GM19372 (cell line): ENCODE data around the gene LRRC30.
"Not testable (repeated sequence)": the region's sequence is repeated elsewhere in the genome, so short reads cannot be mapped to it uniquely, and the experiment has no call there.

Experiments
- ATAC-seq: cut with Tn5 transposase; IDR thresholded peaks from one replicate; pipeline ENCODE4 v1.9.1; 2021; ENCODE audit warnings: mild to moderate bottlenecking, low read depth, moderate library complexity; ENCODE audit not compliant: unreplicated experiment

LRRC30 gene

GRCh38 chr18:7230626-7231349 lies at the start of gene LRRC30:
LRRC30 (plus strand) TSS chr18:7231089; CDS start chr18:7231139, 50 bp downstream.
- no peak for ATAC-seq

- ATAC-seq = no peak
Measured at GRCh38 chr18:7185701-7186100, 45.2 kb upstream of the LRRC30 start.

GRCh38 chr18:7190547-7191156 lies 40.2 kb upstream of the LRRC30 start:
- ATAC-seq = no peak

- ATAC-seq = no peak
Measured at GRCh38 chr18:7191736-7192135, 39.2 kb upstream of the LRRC30 start.

GRCh38 chr18:7195266-7195665 lies 35.6 kb upstream of the LRRC30 start:
- no peak for ATAC-seq

GRCh38 chr18:7196421-7196820 lies 34.5 kb upstream of the LRRC30 start:
- no peak for ATAC-seq

GRCh38 chr18:7197854-7198253 lies 33.0 kb upstream of the LRRC30 start:
- ATAC-seq = no peak

- no peak for ATAC-seq
Measured at GRCh38 chr18:7198326-7198725, 32.6 kb upstream of the LRRC30 start.

GRCh38 chr18:7201096-7201495 lies 29.8 kb upstream of the LRRC30 start:
- ATAC-seq = no peak

- no peak for ATAC-seq
Measured at GRCh38 chr18:7202169-7202568, 28.7 kb upstream of the LRRC30 start.

- not testable (repeated sequence) for ATAC-seq
Measured at GRCh38 chr18:7203601-7204000, 27.3 kb upstream of the LRRC30 start.

- ATAC-seq = no peak
Measured at GRCh38 chr18:7205346-7205745, 25.5 kb upstream of the LRRC30 start.

- no peak for ATAC-seq
Measured at GRCh38 chr18:7206217-7206616, 24.7 kb upstream of the LRRC30 start.

- ATAC-seq = no peak
Measured at GRCh38 chr18:7207366-7207915, 23.4 kb upstream of the LRRC30 start.

- ATAC-seq = no peak
Measured at GRCh38 chr18:7221424-7222155, 9.3 kb upstream of the LRRC30 start.

- ATAC-seq = no peak
Measured at GRCh38 chr18:7224198-7224597, 6.7 kb upstream of the LRRC30 start.

GRCh38 chr18:7232218-7232617 lies 1.3 kb downstream of the LRRC30 start:
- ATAC-seq = no peak

- ATAC-seq = no peak
Measured at GRCh38 chr18:7233134-7233810, 2.4 kb downstream of the LRRC30 start.

- no peak for ATAC-seq
Measured at GRCh38 chr18:7234091-7234490, 3.2 kb downstream of the LRRC30 start.

- ATAC-seq = no peak
Measured at GRCh38 chr18:7234956-7235355, 4.1 kb downstream of the LRRC30 start.

- ATAC-seq = no peak
Measured at GRCh38 chr18:7236072-7236471, 5.2 kb downstream of the LRRC30 start.
